ENCODE results near the gene TEX29. TPM values are rescaled to one million over a fixed set of nuclear protein-coding genes. Genes with fewer than 3 reads are reported as not detected.

TEX29 gene
- total RNA-seq, 1 donor: not detected

- TF ChIP-seq, protein P1, sequence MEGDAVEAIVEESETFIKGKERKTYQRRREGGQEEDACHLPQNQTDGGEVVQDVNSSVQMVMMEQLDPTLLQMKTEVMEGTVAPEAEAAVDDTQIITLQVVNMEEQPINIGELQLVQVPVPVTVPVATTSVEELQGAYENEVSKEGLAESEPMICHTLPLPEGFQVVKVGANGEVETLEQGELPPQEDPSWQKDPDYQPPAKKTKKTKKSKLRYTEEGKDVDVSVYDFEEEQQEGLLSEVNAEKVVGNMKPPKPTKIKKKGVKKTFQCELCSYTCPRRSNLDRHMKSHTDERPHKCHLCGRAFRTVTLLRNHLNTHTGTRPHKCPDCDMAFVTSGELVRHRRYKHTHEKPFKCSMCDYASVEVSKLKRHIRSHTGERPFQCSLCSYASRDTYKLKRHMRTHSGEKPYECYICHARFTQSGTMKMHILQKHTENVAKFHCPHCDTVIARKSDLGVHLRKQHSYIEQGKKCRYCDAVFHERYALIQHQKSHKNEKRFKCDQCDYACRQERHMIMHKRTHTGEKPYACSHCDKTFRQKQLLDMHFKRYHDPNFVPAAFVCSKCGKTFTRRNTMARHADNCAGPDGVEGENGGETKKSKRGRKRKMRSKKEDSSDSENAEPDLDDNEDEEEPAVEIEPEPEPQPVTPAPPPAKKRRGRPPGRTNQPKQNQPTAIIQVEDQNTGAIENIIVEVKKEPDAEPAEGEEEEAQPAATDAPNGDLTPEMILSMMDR (IDR thresholded peaks at IDR 0.05; ENCODE audit: insufficient read depth, low read depth, low read length): no peak
- H3K4me3 ChIP-seq (ENCODE audit: low read depth, low read length): no peak overlapping the region
- DNase-seq (ENCODE audit: low read depth): no peak
These were observed 19.1 kb downstream of the TEX29 start for GRCh38 chr13:111339366-111340143.

- H3K4me3 ChIP-seq (ENCODE audit: low read depth, low read length): no peak overlapping the region
- TF ChIP-seq, protein P1 (IDR thresholded peaks at IDR 0.05; ENCODE audit: insufficient read depth, low read depth, low read length): no peak
- DNase-seq (ENCODE audit: low read depth): no peak
These were observed 21.4 kb downstream of the TEX29 start for GRCh38 chr13:111341886-111342285.

- TF ChIP-seq, protein P1 (IDR thresholded peaks at IDR 0.05; ENCODE audit: insufficient read depth, low read depth, low read length): no peak
- DNase-seq (ENCODE audit: low read depth): no peak
- no peak overlapping the region for H3K4me3 ChIP-seq (ENCODE audit: low read depth, low read length)
These were observed 22.3 kb downstream of the TEX29 start for GRCh38 chr13:111342721-111343120.

GRCh38 chr13:111343186-111343805 is 22.9 kb downstream of the TEX29 start:
- DNase-seq (ENCODE audit: low read depth): no peak
- no peak overlapping the region for H3K4me3 ChIP-seq (ENCODE audit: low read depth, low read length)
- TF ChIP-seq, protein P1 (IDR thresholded peaks at IDR 0.05; ENCODE audit: insufficient read depth, low read depth, low read length): no peak

DNA sequence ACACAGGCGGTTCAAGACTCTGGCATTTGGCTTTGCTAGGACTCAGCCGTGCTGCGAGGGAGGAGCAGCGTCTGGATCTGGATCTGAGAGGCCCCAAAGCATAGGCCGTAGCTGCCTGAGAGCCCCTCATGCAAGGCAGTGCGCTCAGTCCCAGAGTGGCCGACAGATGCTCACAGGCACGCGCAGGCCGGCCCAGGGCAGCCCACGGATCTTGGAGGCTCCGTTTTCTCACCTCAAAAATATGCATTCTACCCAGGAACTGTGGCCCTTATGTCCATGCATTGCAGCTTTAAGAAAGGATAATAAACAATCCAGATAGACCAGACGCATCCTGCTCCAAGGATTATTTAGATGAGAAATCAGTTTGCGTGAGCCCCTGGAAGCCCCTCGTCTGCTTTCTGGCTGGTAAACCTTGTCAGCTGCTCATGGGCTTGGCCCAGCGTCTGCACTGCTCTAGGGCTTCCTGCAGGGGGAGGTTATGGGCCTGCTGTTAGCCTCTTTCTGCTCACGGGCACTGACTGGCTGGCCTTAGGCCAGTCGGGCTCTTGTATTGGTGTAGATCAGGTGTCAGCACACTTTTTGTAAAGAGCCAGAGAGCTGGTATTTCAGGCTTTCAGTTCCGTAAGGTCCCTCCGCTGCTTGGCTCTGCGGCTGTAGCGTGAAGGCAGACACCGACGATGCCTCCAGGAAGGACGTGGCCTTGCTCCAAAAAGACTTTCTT is 24.2 kb downstream of the TEX29 start:
- no peak overlapping the region for H3K4me3 ChIP-seq (ENCODE audit: low read depth, low read length)
- TF ChIP-seq, protein P1 (IDR thresholded peaks at IDR 0.05; ENCODE audit: insufficient read depth, low read depth, low read length): peak; percentile 69
- DNase-seq (ENCODE audit: low read depth): peak; percentile 77

DNA sequence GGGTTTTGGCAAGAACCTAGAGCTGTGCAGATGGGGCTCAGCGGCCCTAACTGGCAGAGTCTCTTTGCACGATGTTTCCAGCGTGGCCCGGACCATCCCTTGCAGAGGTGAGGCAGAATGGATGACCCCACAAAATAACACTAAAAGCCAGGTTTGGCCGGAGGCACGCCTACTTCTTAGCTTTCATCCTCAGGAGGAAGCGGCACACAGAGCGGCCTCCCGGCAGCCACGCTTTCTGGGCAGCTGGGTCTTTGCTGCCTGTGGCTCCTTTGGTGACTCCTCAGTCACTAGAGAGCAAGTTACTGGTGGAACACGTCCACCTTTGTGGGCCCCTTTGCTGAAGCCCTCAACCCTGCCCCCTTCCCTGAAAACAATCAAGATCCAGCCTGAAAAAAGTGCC is 25.2 kb downstream of the TEX29 start:
- H3K4me3 ChIP-seq (ENCODE audit: low read depth, low read length): no peak overlapping the region
- TF ChIP-seq, protein P1 (IDR thresholded peaks at IDR 0.05; ENCODE audit: insufficient read depth, low read depth, low read length): no peak
- no peak for DNase-seq (ENCODE audit: low read depth)
